ENCODE results near the gene ITGA2.

DNA sequence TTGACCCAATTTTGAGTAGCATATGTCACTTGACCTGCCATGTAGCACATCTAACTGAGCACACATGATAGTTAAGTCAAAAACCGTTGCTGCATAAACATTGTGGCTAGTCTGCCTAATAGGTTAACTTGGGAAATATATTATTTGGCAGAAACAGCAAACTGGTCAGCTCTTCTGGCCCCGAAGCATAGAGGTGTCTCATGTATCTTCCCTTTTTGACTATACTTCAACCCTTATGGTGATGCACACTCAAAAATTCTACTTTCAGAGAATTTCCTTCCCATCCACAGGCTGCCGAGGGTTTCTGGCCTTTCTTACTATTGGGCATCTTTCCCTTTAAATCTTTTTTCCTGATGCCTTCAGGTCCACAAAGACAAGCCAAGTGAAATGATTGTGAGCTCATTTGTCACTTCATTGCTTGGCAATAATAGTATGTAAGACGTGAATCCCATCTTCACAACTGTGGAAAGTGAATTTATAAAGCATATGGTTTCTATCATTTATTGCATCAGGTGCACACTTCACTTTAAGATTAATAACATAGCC lies 79.2 kb downstream of the ITGA2 start:
- TF ChIP-seq, protein P1, sequence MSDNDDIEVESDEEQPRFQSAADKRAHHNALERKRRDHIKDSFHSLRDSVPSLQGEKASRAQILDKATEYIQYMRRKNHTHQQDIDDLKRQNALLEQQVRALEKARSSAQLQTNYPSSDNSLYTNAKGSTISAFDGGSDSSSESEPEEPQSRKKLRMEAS (IDR thresholded peaks at IDR 0.05) = no peak
- TF ChIP-seq EGR1 (IDR thresholded peaks at IDR 0.05; ENCODE audit: borderline replicate concordance, low read depth, low read length) = no peak
- TF ChIP-seq TEAD4 (IDR thresholded peaks at IDR 0.05; ENCODE audit: low read depth, low read length) = no peak
- TF ChIP-seq POLR2A (IDR thresholded peaks at IDR 0.05; ENCODE audit: control extremely low read depth in 1 of 2, low read depth in 2 of 2, low read length in 2 of 2) = no peak
- no peak for TF ChIP-seq SP1 (IDR thresholded peaks at IDR 0.05; ENCODE audit: low read depth, low read length)
- no peak for TF ChIP-seq YY1 (IDR thresholded peaks at IDR 0.05; ENCODE audit: low read depth, low read length)
- no peak for TF ChIP-seq EZH2 (IDR thresholded peaks at IDR 0.05; ENCODE audit: low read depth, low read length, severe bottlenecking)
- no peak for TF ChIP-seq POLR2AphosphoS5 (IDR thresholded peaks at IDR 0.05; ENCODE audit: low read depth, low read length)
- TF ChIP-seq, protein P2, sequence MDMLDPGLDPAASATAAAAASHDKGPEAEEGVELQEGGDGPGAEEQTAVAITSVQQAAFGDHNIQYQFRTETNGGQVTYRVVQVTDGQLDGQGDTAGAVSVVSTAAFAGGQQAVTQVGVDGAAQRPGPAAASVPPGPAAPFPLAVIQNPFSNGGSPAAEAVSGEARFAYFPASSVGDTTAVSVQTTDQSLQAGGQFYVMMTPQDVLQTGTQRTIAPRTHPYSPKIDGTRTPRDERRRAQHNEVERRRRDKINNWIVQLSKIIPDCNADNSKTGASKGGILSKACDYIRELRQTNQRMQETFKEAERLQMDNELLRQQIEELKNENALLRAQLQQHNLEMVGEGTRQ (IDR thresholded peaks at IDR 0.05; ENCODE audit: low read length) = no peak
- no peak for TF ChIP-seq SUZ12 (IDR thresholded peaks at IDR 0.05; ENCODE audit: low read length)
- TF ChIP-seq, protein P3, sequence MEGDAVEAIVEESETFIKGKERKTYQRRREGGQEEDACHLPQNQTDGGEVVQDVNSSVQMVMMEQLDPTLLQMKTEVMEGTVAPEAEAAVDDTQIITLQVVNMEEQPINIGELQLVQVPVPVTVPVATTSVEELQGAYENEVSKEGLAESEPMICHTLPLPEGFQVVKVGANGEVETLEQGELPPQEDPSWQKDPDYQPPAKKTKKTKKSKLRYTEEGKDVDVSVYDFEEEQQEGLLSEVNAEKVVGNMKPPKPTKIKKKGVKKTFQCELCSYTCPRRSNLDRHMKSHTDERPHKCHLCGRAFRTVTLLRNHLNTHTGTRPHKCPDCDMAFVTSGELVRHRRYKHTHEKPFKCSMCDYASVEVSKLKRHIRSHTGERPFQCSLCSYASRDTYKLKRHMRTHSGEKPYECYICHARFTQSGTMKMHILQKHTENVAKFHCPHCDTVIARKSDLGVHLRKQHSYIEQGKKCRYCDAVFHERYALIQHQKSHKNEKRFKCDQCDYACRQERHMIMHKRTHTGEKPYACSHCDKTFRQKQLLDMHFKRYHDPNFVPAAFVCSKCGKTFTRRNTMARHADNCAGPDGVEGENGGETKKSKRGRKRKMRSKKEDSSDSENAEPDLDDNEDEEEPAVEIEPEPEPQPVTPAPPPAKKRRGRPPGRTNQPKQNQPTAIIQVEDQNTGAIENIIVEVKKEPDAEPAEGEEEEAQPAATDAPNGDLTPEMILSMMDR (IDR thresholded peaks at IDR 0.05; ENCODE audit: control extremely low read depth in 1 of 3, insufficient read depth in 1 of 3, low read depth in 1 of 3, low read length in 3 of 3) = no peak

Measured in H1 (cell line).